Breast epithelium (tissue), 4 donors: Measurements from ENCODE around the gene NR2F2. TPM values are rescaled to one million over a fixed set of nuclear protein-coding genes. Genes with fewer than 3 reads are reported as not detected.
A peak's percentile ranks its signal among the peaks of the same experiment; 100 is the strongest.

Experiments
- DNase-seq, 2 donors: peaks; one replicate each; pipeline ENCODE4 v3.0.0-alpha.2; 2019; ENCODE audit warnings: low spot score in 2 of 2
- H3K27ac ChIP-seq, 2 donors: fragments of 200-600 bp; sonication (generic) in 1 of 2; one replicate each; pipeline ENCODE4 v1.5.1; 2016 to 2019; ENCODE audit warnings: mild to moderate bottlenecking in 1 of 2
- H3K27me3 ChIP-seq, 2 donors: fragments of 200-600 bp; sonication (generic) in 1 of 2; one replicate each; pipeline versions ENCODE4 v1.5.1 to v1.6.0; 2017 to 2019; ENCODE audit warnings: control low read depth in 1 of 2, mild to moderate bottlenecking in 1 of 2
- H3K36me3 ChIP-seq: fragments of 200-600 bp; one replicate; pipeline ENCODE4 v1.5.1; 2019
- H3K4me1 ChIP-seq, 2 donors: fragments of 200-600 bp; sonication (generic); one replicate each; pipeline ENCODE4 v1.5.1; 2016 to 2019; ENCODE audit warnings: control low read depth in 1 of 2
- H3K4me3 ChIP-seq, 3 donors: fragments of 200-600 bp; sonication (generic); 1 replicate in 2 of 3; 2 replicates in 1 of 3; pipeline ENCODE4 v1.5.1; 2016 to 2019; ENCODE audit warnings: mild to moderate bottlenecking in 3 of 3, moderate library complexity in 2 of 3
- H3K9me3 ChIP-seq, 2 donors: fragments of 200-600 bp; sonication (generic) in 1 of 2; one replicate each; pipeline ENCODE4 v1.5.1; 2016 to 2019; ENCODE audit warnings: control low read depth in 1 of 2
- CTCF ChIP-seq, 3 donors: fragments of 450-650 bp; IDR thresholded peaks; one replicate each; pipeline ENCODE4 v1.5.1; 2016 to 2017; ENCODE audit warnings: antibody characterized with exemption in 3 of 3, mild to moderate bottlenecking in 3 of 3, moderate library complexity in 3 of 3
- POLR2A ChIP-seq: fragments of 450-650 bp; IDR thresholded peaks from one replicate; pipeline ENCODE4 v1.6.1; 2016; ENCODE audit warnings: antibody characterized with exemption, mild to moderate bottlenecking, moderate library complexity
- POLR2AphosphoS5 ChIP-seq, 3 donors: sonication (generic); formaldehyde crosslinking; IDR thresholded peaks; one replicate each; pipeline ENCODE4 v1.6.1; 2017; ENCODE audit warnings: antibody characterized with exemption in 3 of 3
- intact Hi-C: fragments of 100-400 bp; cut with DNase I; formaldehyde crosslinking; loops from one replicate; pipeline ENCODE4 v1.15.1; 2023; ENCODE audit warnings: low total_unique reads
- total RNA-seq, 3 donors: library from RNA; depleted of rRNA; stranded (reverse); fragments of >200 nt; gene quantifications; one replicate each; pipeline ENCODE4 v1.1.0, GENCODE V29; 2016

NR2F2 gene
- total RNA-seq, 3 donors from 2014 or later = 13.2 to 22.9 (median 13.6) TPM

- no peak for TF ChIP-seq CTCF (IDR thresholded peaks at IDR 0.05)
- TF ChIP-seq POLR2A = no peak
- no peak for TF ChIP-seq POLR2AphosphoS5 (IDR thresholded peaks at IDR 0.05)
- H3K27me3 ChIP-seq = no peaks in the 10 kb centered on the region
- H3K36me3 ChIP-seq = no peaks in the 10 kb centered on the region
- no peak overlapping the region for H3K4me3 ChIP-seq
- intact Hi-C loops = no loop called here
- DNase-seq = no peak
- peak overlapping the region in 1 of 2 donors; percentile 54 for H3K27ac ChIP-seq
- H3K4me1 ChIP-seq = no peaks in the 10 kb centered on the region
- H3K9me3 ChIP-seq = no peaks in the 10 kb centered on the region
These were observed 19.1 kb upstream of the NR2F2 start for GRCh38 chr15:96311256-96311955.

DNA sequence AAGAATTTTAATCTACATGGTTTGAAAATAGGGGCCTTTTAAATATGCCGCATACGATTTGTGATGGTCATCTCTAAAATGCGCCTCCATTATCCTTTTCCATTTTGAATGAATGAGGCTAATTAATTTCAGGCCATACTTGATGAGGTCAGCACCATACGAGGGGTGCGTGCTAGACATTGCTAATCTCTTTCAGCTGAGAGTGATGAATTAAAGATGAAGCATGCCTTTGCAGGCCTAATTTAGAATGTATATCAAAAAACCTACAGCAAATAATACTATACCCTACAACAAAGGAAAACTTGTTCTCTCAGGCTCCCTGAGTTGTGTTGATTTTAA lies 18.6 kb upstream of the NR2F2 start:
- intact Hi-C loops = no loop called here
- Histone ChIP-seq H3K27ac (peak overlapping the region in 1 of 2 donors; percentile 54), H3K36me3 (no peaks in the 10 kb centered on the region), H3K27me3 (no peaks in the 10 kb centered on the region), H3K4me1 (no peaks in the 10 kb centered on the region), H3K9me3 (no peaks in the 10 kb centered on the region), H3K4me3 (no peak overlapping the region)
- TF ChIP-seq POLR2AphosphoS5 (IDR thresholded peaks at IDR 0.05) = no peak
- no peak for DNase-seq

GRCh38 chr15:96312641-96313335 lies 17.7 kb upstream of the NR2F2 start:
- no peaks in the 10 kb centered on the region for H3K4me1 ChIP-seq
- H3K4me3 ChIP-seq = no peak overlapping the region
- H3K27me3 ChIP-seq = no peaks in the 10 kb centered on the region
- no peaks in the 10 kb centered on the region for H3K9me3 ChIP-seq
- H3K27ac ChIP-seq = peak overlapping the region in 1 of 2 donors; percentile 54
- no peaks in the 10 kb centered on the region for H3K36me3 ChIP-seq
- TF ChIP-seq POLR2AphosphoS5 (IDR thresholded peaks at IDR 0.05) (no peak), POLR2A (no peak), CTCF (IDR thresholded peaks at IDR 0.05) (no peak)
- intact Hi-C loops = no loop called here
- DNase-seq = no peak

- TF ChIP-seq POLR2AphosphoS5 (IDR thresholded peaks at IDR 0.05) = no peak
- H3K9me3 ChIP-seq = no peaks in the 10 kb centered on the region
- no peaks in the 10 kb centered on the region for H3K4me1 ChIP-seq
- intact Hi-C loops = no loop called here
- H3K27me3 ChIP-seq = no peaks in the 10 kb centered on the region
- H3K27ac ChIP-seq = no peak overlapping the region
- no peak for DNase-seq
- H3K36me3 ChIP-seq = no peaks in the 10 kb centered on the region
- no peak overlapping the region for H3K4me3 ChIP-seq
These were observed 16.0 kb upstream of the NR2F2 start for GRCh38 chr15:96314518-96314917.

DNA sequence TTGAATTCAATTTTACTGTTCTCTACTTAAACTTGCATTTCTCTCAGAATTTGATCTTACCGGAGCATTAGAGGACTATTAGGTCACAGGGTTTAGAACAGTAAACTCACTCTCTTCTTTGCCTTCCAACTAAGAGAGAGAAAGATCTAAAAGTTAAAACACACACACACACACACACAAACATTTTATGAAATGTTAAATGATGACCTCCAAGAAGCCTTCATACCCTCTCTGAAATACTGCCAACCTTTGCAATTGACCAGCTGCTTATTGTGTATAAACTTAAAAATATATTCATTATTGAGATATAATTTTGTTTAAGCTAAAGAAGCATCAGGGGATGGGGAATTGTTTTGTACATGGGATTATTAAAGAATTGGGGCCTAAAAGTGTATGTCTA lies 15.5 kb upstream of the NR2F2 start:
- DNase-seq = no peak
- Histone ChIP-seq H3K27me3 (peaks cover 0 to 3% of the 10 kb centered on the region in 2 donors), H3K36me3 (no peaks in the 10 kb centered on the region), H3K27ac (no peak overlapping the region), H3K4me1 (no peaks in the 10 kb centered on the region), H3K4me3 (no peak overlapping the region), H3K9me3 (no peaks in the 10 kb centered on the region)
- intact Hi-C loops = no loop called here
- TF ChIP-seq CTCF (IDR thresholded peaks at IDR 0.05) (no peak), POLR2AphosphoS5 (IDR thresholded peaks at IDR 0.05) (no peak), POLR2A (no peak)

DNA sequence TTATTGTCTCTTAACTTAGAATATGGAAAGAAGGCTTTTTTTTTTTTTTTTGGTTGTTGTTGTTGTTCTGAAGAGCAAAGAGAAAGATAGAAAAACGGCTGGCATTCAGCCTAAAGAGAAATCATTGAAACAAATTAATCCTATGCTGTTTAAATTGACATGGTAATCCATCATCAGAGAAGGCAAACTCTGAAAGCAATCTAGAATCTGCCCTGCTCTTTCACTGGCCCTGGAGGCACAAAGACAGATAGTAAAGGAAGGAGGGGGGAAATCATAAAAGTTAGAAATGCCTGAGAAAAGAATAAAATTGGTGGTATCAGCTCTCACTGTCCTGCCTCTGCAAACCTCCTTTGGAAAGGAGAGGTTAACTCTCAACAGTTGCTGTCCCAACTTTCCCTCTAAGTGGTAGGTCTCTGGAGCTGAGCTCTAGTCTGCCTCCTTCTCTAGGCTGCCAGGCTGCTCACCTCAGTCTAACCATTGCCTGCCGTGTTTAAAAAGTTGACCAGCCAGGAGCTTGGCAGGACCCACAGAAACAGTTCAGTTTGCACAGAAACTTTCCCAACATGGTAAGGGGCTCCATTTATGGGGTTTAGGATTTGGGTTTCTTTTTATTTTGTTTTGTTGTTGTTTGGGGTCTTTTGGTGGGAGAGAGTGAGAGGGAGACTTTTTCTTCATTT lies 13.4 kb upstream of the NR2F2 start:
- peaks cover 0 to 8% of the 10 kb centered on the region in 2 donors for H3K4me1 ChIP-seq
- peaks cover 0 to 21% of the 10 kb centered on the region in 2 donors for H3K27me3 ChIP-seq
- no peak for DNase-seq
- H3K9me3 ChIP-seq = no peaks in the 10 kb centered on the region
- H3K27ac ChIP-seq = peak overlapping the region in 1 of 2 donors; percentile 32
- H3K4me3 ChIP-seq = no peak overlapping the region
- no peaks in the 10 kb centered on the region for H3K36me3 ChIP-seq
- intact Hi-C loops = no loop called here
- TF ChIP-seq POLR2A (no peak), POLR2AphosphoS5 (IDR thresholded peaks at IDR 0.05) (no peak), CTCF (IDR thresholded peaks at IDR 0.05) (no peak)
